AG09309 (cell line): Measurements from ENCODE around the gene CCNK.

ENCODE experiments used
- DNase-seq: peaks from one replicate; pipeline ENCODE4 v3.0.0-alpha.2; 2010; ENCODE audit warnings: low read depth
- H3K4me3 ChIP-seq: 2 replicates; pipeline ENCODE4 v1.5.1; 2011; ENCODE audit warnings: mild to moderate bottlenecking, low read depth, low read length, moderate library complexity; ENCODE audit not compliant: control insufficient read depth
- TF ChIP-seq, protein P1 (sequence below): IDR thresholded peaks from 2 replicates; pipeline ENCODE4 v1.5.1; 2011; ENCODE audit warnings: mild to moderate bottlenecking, low read depth, low read length, inconsistent platforms; ENCODE audit not compliant: insufficient read depth, control insufficient read depth; ENCODE audit errors: missing control alignments

CCNK gene

DNA sequence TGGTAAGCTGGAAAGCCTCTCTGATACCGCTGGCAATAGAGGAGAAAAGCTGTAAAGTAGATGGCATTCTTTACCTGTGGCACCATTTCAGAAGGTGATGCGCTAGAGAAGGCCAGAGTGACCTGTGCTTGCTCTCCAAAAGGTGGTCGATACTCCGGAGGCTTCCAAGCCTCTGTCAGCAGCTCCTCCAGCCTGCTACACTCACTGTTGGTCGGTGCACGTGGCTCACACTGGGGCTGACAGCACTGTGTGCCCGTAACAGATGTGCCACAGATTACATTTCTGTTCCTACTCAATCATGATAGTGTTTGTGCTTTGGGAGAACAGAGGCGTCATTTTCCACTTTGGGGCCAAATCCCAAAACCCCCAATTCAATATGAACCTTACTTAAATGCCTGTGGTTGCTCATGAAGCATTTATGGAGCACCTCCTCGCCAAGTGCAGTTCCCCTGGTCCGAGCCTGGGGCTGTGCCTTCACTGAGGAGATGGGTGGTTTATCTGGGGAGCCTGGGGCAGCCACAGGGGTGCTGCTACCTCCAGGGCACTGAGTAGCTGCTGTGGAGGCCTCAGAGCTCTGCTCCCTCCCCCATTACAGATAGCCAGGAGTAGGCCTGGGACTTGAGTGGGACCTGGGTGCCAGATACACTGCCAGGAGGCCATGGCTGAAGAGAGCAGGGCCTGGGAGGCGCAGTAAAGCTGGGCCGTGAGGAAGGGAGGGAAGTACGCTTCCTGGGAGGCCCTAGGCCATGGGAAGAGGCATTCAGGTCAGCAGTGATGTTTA, 26.8 kb downstream of the CCNK start:
- no peak overlapping the region for H3K4me3 ChIP-seq
- DNase-seq = no peak
- TF ChIP-seq, protein P1, sequence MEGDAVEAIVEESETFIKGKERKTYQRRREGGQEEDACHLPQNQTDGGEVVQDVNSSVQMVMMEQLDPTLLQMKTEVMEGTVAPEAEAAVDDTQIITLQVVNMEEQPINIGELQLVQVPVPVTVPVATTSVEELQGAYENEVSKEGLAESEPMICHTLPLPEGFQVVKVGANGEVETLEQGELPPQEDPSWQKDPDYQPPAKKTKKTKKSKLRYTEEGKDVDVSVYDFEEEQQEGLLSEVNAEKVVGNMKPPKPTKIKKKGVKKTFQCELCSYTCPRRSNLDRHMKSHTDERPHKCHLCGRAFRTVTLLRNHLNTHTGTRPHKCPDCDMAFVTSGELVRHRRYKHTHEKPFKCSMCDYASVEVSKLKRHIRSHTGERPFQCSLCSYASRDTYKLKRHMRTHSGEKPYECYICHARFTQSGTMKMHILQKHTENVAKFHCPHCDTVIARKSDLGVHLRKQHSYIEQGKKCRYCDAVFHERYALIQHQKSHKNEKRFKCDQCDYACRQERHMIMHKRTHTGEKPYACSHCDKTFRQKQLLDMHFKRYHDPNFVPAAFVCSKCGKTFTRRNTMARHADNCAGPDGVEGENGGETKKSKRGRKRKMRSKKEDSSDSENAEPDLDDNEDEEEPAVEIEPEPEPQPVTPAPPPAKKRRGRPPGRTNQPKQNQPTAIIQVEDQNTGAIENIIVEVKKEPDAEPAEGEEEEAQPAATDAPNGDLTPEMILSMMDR = no peak

DNA sequence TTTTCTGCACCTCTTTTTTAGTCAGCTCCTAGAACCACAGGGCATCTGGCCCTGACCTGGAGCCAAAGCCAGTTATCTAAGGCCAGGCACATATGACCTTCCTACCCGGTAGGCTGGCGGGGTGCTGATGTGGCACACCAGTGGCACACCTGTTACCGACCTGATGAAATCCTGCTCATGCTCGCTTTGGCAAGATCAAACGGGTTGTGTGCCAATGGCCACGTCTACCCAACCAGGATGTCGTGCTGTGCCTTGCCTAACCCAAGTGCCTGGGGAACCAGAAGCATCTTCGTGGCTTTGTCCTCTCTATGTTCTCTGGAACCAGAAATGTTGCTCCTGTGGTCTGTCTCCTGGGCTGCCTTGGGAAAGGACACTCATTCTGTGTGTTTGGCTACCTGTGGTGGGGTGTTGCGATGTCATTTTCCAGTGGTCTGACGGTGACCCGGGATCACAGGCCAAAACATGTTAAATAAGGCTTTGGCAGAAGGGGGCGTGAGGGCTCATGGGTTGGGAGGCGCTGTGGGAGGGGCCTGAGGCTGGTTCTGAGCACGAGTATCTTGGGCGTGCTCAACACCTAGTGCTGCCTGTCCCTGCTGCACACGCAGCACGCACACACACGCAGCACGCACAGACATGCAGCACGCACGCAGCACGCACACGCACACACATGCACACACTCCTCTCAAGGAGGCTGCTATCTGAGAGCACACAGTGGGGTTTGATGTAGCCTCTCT, 27.9 kb downstream of the CCNK start:
- no peak for DNase-seq
- TF ChIP-seq, protein P1 = no peak
- no peak overlapping the region for H3K4me3 ChIP-seq

DNA sequence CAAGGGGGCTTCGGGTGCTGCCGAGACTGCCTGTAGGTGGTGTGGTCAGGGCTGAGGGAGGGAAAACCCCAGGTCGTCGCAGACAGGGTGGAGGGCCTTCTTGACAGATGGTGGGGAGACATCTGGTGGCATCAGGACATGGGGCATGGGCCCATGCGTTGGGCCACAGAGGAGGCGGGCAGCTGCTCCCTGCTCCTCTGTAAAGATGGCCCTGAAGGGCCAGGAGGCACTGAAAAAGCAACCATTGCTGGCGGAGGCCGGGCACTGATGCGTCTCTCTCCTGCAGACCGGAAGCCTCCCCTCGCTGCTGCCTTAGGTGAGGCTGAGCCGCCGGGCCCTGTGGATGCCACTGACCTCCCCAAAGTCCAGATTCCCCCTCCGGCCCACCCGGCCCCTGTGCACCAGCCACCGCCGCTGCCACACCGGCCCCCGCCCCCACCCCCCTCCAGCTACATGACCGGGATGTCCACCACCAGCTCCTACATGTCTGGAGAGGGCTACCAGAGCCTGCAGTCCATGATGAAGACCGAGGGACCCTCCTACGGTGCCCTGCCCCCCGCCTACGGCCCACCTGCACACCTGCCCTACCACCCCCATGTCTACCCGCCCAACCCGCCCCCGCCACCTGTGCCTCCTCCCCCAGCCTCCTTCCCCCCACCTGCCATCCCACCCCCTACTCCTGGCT, 28.8 kb downstream of the CCNK start:
- DNase-seq = no peak
- TF ChIP-seq, protein P1 = no peak
- no peak overlapping the region for H3K4me3 ChIP-seq

DNA sequence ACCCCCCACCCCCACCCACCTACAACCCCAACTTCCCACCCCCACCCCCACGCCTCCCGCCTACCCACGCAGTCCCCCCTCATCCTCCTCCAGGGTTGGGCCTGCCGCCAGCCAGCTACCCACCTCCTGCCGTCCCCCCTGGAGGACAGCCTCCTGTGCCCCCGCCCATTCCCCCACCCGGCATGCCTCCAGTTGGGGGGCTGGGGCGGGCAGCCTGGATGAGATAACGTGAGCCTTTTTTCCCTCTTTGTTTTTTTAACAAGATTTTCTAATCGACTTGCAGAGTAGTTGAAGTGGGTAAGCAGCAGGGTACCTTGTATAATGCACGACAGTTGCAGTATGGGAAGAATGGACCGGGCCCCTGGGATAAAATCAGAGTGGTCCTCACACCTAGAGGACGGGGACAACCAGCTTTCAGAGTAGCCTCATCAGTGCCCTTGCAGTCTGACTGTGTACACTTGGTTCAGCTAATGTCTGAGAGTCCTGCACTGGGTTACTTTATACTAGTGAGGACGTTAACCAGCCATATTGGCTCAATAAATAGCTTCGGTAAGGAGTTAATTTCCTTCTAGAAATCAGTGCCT, 29.4 kb downstream of the CCNK start:
- DNase-seq = no peak
- TF ChIP-seq, protein P1 = no peak
- H3K4me3 ChIP-seq = no peak overlapping the region

DNA sequence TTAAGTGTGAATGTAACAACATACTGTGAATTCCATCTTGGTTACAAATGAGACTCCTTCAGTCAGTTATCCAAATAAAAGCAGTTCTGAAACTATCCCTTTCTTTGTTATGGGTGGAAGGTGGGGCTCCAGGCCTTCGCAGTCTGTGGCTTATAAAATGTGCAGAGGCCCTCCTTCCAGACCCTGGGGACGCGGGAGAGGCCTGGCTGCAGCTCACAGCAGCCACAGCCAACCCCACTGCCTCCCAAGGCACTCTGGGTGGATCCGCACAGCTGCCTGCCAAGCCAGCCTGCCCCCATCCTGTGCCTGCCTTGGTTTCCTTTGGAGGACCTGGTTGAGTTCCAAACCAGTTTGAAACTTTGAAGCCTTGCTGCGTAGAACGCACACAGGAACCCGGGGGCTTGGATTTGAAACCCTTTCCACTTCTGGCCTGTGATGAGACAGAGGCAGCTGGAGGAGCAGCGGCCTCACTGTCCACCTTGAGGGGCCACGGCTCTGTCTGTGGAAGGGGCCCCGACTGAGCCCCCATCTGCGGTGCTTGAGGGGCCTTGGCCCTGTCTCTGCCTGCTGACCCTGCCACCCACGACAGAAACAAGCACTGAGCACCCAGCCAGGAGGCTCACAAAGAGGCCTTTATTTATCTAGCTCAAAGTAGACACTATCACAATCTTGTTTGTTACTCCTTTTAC, 30.4 kb downstream of the CCNK start:
- DNase-seq = no peak
- TF ChIP-seq, protein P1 = no peak
- H3K4me3 ChIP-seq = no peak overlapping the region

DNA sequence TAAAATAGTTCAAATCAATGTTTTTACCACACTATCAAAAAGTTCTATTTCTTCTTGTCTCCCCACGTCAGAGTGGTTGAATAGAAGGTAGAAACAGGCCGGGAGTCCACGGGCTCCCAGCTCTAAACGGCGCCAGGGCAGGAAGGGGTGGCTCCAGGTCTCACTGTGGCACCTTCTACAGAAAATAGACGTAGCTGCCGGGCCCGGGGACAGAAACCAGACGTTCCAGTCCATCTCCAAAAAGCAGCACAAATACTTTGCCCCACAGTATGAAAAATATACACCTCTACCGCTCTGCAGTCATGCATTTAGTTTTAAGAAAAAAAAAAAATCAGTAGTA, 30.9 kb downstream of the CCNK start:
- H3K4me3 ChIP-seq = no peak overlapping the region
- TF ChIP-seq, protein P1 = no peak
- DNase-seq = no peak
